ENCODE data around the gene DZIP1. TPM values are rescaled to one million over a fixed set of nuclear protein-coding genes. Genes with fewer than 3 reads are reported as not detected.

Gene DZIP1
- total and polyA plus RNA-seq, 2 of the 13 experiments (the other 11 are each of a cell fraction or from before 2014, with no cell fraction given): 11.0 to 36.7 TPM

- POLR2A ChIA-PET: interaction anchor here (0.7 to 1.6 kb wide), 7 partner anchors 8 to 75 kb away, joined by 3 to 14 read pairs (median 4); partner anchors contain the start of gene DZIP1
- in situ Hi-C loops (cut with HindIII; ENCODE audit: extremely low pct_ligation_motif_present, low pct_unique_long_range_greater_than_20kb) (no loop called here), intact Hi-C loops (cut with micrococcal nuclease; ENCODE audit: unreplicated experiment) (loop anchor here (5.0 to 10.0 kb wide), 2 partner anchors 35 to 108 kb away; partner anchors contain the start of gene DZIP1)
- Histone ChIP-seq H3K27ac (ENCODE audit: extremely low read length, insufficient read depth, low read length) (peak within 1 kb of the TSS; percentile 91), H4K20me1 (ENCODE audit: insufficient read depth, low read length) (peaks cover 2% of the 10 kb centered on the region; the same call in 1 of the 2 replicates), H3K27me3 (ENCODE audit: control insufficient read depth in 1 of 2, insufficient read depth in 2 of 2, low read length in 2 of 2) (no peaks in the 10 kb centered on the region; a peak in 1 of 5 replicates), H3K4me3 (replicated peaks in 1 of 3; ENCODE audit: insufficient read depth in 1 of 3, low read depth in 2 of 3, low read length in 3 of 3) (peak within 1 kb of the TSS; percentile 82 to 88 (median 83)), H3K9ac (ENCODE audit: insufficient read depth, low read depth, low read length) (peak within 1 kb of the TSS; percentile 92), H2AFZ (ENCODE audit: low read length) (peak within 1 kb of the TSS; percentile 90), H3K79me2 (ENCODE audit: insufficient read depth, low read length) (peaks cover 62% of the 10 kb centered on the region), H3K4me1 (ENCODE audit: insufficient read depth, low read length) (peaks cover 64% of the 10 kb centered on the region), H3K9me3 (ENCODE audit: low read length) (no peaks in the 10 kb centered on the region), H3K4me2 (ENCODE audit: low read depth, low read length) (peak within 1 kb of the TSS; percentile 67), H3K36me3 (replicated peaks in 1 of 2; ENCODE audit: control insufficient read depth in 1 of 2, insufficient read depth in 2 of 2, low read length in 2 of 2) (no peaks in the 10 kb centered on the region)
- under 1% methylated on average over 24 of the region's 90 CpGs for WGBS (ENCODE audit: low lambda C conversion rate)
- DNase-seq (ENCODE audit: low spot score) (peak; percentile 92), FAIRE-seq (peak; percentile 8), ATAC-seq (peak; percentile 97)
- no TSS peak for BruUV-seq (replicated peaks)
- CTCF ChIA-PET (ENCODE audit: low intra/inter-chr PET ratio, low total read pairs): no interaction called here
- TF ChIP-seq, protein P1, sequence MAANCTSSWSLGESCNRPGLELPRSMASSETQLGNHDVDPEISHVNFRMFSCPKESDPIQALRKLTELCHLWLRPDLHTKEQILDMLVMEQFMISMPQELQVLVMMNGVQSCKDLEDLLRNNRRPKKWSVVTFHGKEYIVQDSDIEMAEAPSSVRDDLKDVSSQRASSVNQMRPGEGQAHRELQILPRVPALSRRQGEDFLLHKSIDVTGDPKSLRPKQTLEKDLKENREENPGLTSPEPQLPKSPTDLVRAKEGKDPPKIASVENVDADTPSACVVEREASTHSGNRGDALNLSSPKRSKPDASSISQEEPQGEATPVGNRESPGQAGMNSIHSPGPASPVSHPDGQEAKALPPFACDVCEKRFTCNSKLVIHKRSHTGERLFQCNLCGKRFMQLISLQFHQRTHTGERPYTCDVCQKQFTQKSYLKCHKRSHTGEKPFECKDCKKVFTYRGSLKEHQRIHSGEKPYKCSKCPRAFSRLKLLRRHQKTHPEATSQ (CRISPR knock-in tag; IDR thresholded peaks at IDR 0.05; ENCODE audit: borderline replicate concordance): peak; percentile 53; the same call in 1 of the 2 replicates
- TF ChIP-seq ZNF557 (CRISPR knock-in tag; IDR thresholded peaks at IDR 0.05) (no peak), BRF2 (CRISPR knock-in tag; IDR thresholded peaks at IDR 0.05) (peak; percentile 76; the same call in 1 of the 2 replicates), ZNF678 (CRISPR knock-in tag; IDR thresholded peaks at IDR 0.05) (no peak; the same call in 1 of the 2 replicates), SNAI1 (CRISPR knock-in tag; IDR thresholded peaks at IDR 0.05; ENCODE audit: borderline replicate concordance) (0 out of 2 replicates have a peak, but pooled peaks have one; percentile 27), FOXM1 (CRISPR knock-in tag; IDR thresholded peaks at IDR 0.05) (no peak), TRIM24 (CRISPR knock-in tag; IDR thresholded peaks at IDR 0.05) (no peak), ZNF414 (CRISPR knock-in tag; IDR thresholded peaks at IDR 0.05) (peak; percentile 81; the same call in 1 of the 2 replicates), MTERF4 (CRISPR knock-in tag; IDR thresholded peaks at IDR 0.05) (peak; percentile 25; the same call in 1 of the 2 replicates), MIER2 (CRISPR knock-in tag; IDR thresholded peaks at IDR 0.05) (0 out of 2 replicates have a peak, but pooled peaks have one; percentile 27)
- TF ChIP-seq, protein P2, sequence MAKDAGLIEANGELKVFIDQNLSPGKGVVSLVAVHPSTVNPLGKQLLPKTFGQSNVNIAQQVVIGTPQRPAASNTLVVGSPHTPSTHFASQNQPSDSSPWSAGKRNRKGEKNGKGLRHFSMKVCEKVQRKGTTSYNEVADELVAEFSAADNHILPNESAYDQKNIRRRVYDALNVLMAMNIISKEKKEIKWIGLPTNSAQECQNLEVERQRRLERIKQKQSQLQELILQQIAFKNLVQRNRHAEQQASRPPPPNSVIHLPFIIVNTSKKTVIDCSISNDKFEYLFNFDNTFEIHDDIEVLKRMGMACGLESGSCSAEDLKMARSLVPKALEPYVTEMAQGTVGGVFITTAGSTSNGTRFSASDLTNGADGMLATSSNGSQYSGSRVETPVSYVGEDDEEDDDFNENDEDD (CRISPR knock-in tag; IDR thresholded peaks at IDR 0.05; ENCODE audit: borderline replicate concordance): peak; percentile 80; the same call in 1 of the 2 replicates
- TF ChIP-seq, protein P3, sequence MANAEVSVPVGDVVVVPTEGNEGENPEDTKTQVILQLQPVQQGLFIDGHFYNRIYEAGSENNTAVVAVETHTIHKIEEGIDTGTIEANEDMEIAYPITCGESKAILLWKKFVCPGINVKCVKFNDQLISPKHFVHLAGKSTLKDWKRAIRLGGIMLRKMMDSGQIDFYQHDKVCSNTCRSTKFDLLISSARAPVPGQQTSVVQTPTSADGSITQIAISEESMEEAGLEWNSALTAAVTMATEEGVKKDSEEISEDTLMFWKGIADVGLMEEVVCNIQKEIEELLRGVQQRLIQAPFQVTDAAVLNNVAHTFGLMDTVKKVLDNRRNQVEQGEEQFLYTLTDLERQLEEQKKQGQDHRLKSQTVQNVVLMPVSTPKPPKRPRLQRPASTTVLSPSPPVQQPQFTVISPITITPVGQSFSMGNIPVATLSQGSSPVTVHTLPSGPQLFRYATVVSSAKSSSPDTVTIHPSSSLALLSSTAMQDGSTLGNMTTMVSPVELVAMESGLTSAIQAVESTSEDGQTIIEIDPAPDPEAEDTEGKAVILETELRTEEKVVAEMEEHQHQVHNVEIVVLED (CRISPR knock-in tag; IDR thresholded peaks at IDR 0.05; ENCODE audit: borderline replicate concordance): peak; percentile 82
Measured at GRCh38 chr13:95676762-95677563, 32.5 kb upstream of the DZIP1 start, which contains the start of gene DNAJC3. Gene DNAJC3, plus strand, starts transcription at chr13:95677139. Its CDS starts 117 bp downstream, at chr13:95677256.

All from HepG2 (cell line).